PC-9 (cell line): Measurements from ENCODE around the gene FNDC3B. TPM values are rescaled to one million over a fixed set of nuclear protein-coding genes. Genes with fewer than 3 reads are reported as not detected.

Experiments used
- BruUV-seq: library from RNA; stranded (reverse); fragments of 400-500 nt; replicated peaks from 2 replicates; lab custom pipeline; 2021; lab: Mats Ljungman, UMichigan
- CTCF ChIA-PET: fragments of 300-600 bp; sonication (Branson Sonifier 250); formaldehyde crosslinking; loops from one replicate; lab custom pipeline; 2022; ENCODE audit warnings: antibody characterized with exemption; lab: Charles Lee
- POLR2A ChIA-PET: fragments of 300-600 bp; sonication (Branson Sonifier 250); formaldehyde crosslinking; loops from one replicate; lab custom pipeline; 2022; ENCODE audit warnings: antibody characterized with exemption; ENCODE audit not compliant: unreplicated experiment; lab: Charles Lee
- DNase-seq, 2 experiments: peaks; one replicate each; pipeline versions ENCODE4 v3.0.0 to v3.0.0-alpha.2; 2015 to 2022; ENCODE audit warnings: mixed read lengths in 1 of 2
- H2AFZ ChIP-seq: fragments of 200-600 bp; sonication (generic); 2 replicates; pipeline ENCODE4 v1.8.1; 2017; ENCODE audit warnings: antibody characterized with exemption
- H3F3A ChIP-seq: fragments of 200-600 bp; sonication (generic); 2 replicates; pipeline ENCODE4 v1.8.1; 2017; ENCODE audit warnings: antibody characterized with exemption, mild to moderate bottlenecking, low read depth; ENCODE audit not compliant: insufficient read depth
- H3K27ac ChIP-seq: fragments of 200-600 bp; sonication (generic); 2 replicates; pipeline ENCODE4 v1.6.1; 2016; ENCODE audit warnings: mixed run types
- H3K27me3 ChIP-seq: fragments of 200-600 bp; sonication (generic); 2 replicates; pipeline ENCODE4 v1.6.1; 2016; ENCODE audit warnings: low read depth, mixed run types; ENCODE audit not compliant: insufficient read depth
- H3K36me3 ChIP-seq: fragments of 200-600 bp; sonication (generic); 2 replicates; pipeline ENCODE4 v1.6.1; 2016; ENCODE audit warnings: low read depth, mixed run types
- H3K4me1 ChIP-seq: fragments of 200-600 bp; sonication (generic); replicated peaks from 2 replicates; pipeline ENCODE4 v1.6.1; 2016; ENCODE audit warnings: mixed run types; ENCODE audit not compliant: insufficient read depth
- H3K4me2 ChIP-seq: fragments of 200-600 bp; sonication (generic); 2 replicates; pipeline ENCODE4 v1.6.1; 2017; ENCODE audit warnings: mixed run types
- H3K4me3 ChIP-seq: fragments of 200-600 bp; sonication (generic); 2 replicates; pipeline ENCODE4 v1.6.1; 2016; ENCODE audit warnings: mixed run types
- H3K79me2 ChIP-seq: fragments of 200-600 bp; sonication (generic); 2 replicates; pipeline ENCODE4 v1.6.1; 2017; ENCODE audit warnings: low read depth, mixed run types
- H3K9me2 ChIP-seq: fragments of 200-600 bp; sonication (generic); 2 replicates; pipeline ENCODE4 v1.8.1; 2017; ENCODE audit warnings: mild to moderate bottlenecking; ENCODE audit not compliant: insufficient read depth
- H3K9me3 ChIP-seq: fragments of 200-600 bp; sonication (generic); 2 replicates; pipeline ENCODE4 v1.8.1; 2016; ENCODE audit warnings: low read depth; ENCODE audit not compliant: insufficient read depth
- H4K20me1 ChIP-seq: fragments of 200-600 bp; sonication (generic); 2 replicates; pipeline ENCODE4 v1.8.1; 2017; ENCODE audit not compliant: insufficient read depth
- EZH2 ChIP-seq: fragments of 200-600 bp; sonication (generic); IDR thresholded peaks from 2 replicates; pipeline ENCODE4 v1.8.0; 2017; ENCODE audit warnings: antibody characterized with exemption, low read depth
- intact Hi-C: fragments of 100-400 bp; cut with micrococcal nuclease; formaldehyde crosslinking; loops from one replicate; pipeline ENCODE4 v1.10.0; 2022; ENCODE audit not compliant: unreplicated experiment
- total RNA-seq: library from RNA; stranded (reverse); gene quantifications from 2 replicates; pipeline ENCODE4 v1.2.3, GENCODE V29; 2021
- TF ChIP-seq, protein P1 (sequence below): fragments of 200-600 bp; sonication (generic); conservative IDR thresholded peaks from 2 replicates; pipeline ENCODE4 v1.6.1; 2017; ENCODE audit warnings: mixed run types, antibody characterized with exemption, mild to moderate bottlenecking, moderate library complexity

The FNDC3B gene
- total RNA-seq, 1 experiment from 2014 or later, result 106 TPM

- Histone ChIP-seq H3F3A (peaks cover 92% of the 10 kb centered on the region), H3K79me2 (peaks cover 97% of the 10 kb centered on the region), H3K4me2 (no peak overlapping the region), H3K27me3 (no peaks in the 10 kb centered on the region), H3K4me3 (no peak overlapping the region), H2AFZ (no peak overlapping the region), H4K20me1 (peaks cover 39% of the 10 kb centered on the region), H3K4me1 (peaks cover 39% of the 10 kb centered on the region), H3K9me3 (peaks cover 4% of the 10 kb centered on the region; the same call in 1 of the 2 replicates), H3K36me3 (peaks cover 93% of the 10 kb centered on the region), H3K27ac (peak overlapping the region; percentile 3; the same call in 1 of the 2 replicates), H3K9me2 (no peaks in the 10 kb centered on the region)
- no peak for TF ChIP-seq EZH2
- TF ChIP-seq, protein P1, sequence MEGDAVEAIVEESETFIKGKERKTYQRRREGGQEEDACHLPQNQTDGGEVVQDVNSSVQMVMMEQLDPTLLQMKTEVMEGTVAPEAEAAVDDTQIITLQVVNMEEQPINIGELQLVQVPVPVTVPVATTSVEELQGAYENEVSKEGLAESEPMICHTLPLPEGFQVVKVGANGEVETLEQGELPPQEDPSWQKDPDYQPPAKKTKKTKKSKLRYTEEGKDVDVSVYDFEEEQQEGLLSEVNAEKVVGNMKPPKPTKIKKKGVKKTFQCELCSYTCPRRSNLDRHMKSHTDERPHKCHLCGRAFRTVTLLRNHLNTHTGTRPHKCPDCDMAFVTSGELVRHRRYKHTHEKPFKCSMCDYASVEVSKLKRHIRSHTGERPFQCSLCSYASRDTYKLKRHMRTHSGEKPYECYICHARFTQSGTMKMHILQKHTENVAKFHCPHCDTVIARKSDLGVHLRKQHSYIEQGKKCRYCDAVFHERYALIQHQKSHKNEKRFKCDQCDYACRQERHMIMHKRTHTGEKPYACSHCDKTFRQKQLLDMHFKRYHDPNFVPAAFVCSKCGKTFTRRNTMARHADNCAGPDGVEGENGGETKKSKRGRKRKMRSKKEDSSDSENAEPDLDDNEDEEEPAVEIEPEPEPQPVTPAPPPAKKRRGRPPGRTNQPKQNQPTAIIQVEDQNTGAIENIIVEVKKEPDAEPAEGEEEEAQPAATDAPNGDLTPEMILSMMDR, result no peak
- no peak for DNase-seq
- ChIA-PET POLR2A (no interaction called here), CTCF (interaction anchor here (0.6 kb wide), 1 partner anchor 41 kb away, joined by 3 read pairs; no protein-coding TSS in a partner anchor)
- intact Hi-C loops, result no loop called here
- BruUV-seq, result no TSS peak
Measured at GRCh38 chr3:172121981-172122380, 82.6 kb downstream of the FNDC3B start.

GRCh38 chr3:172124271-172124670 lies 84.9 kb downstream of the FNDC3B start:
- Histone ChIP-seq H3K9me3 (peaks cover 4% of the 10 kb centered on the region; the same call in 1 of the 2 replicates), H3K4me1 (peaks cover 62% of the 10 kb centered on the region), H3K36me3 (peaks cover 85% of the 10 kb centered on the region), H4K20me1 (peaks cover 35% of the 10 kb centered on the region; the same call in 1 of the 2 replicates), H2AFZ (no peak overlapping the region), H3K4me3 (no peak overlapping the region), H3F3A (peaks cover 93% of the 10 kb centered on the region), H3K4me2 (no peak overlapping the region), H3K27me3 (no peaks in the 10 kb centered on the region), H3K79me2 (peaks cover 99% of the 10 kb centered on the region), H3K27ac (no peak overlapping the region), H3K9me2 (no peaks in the 10 kb centered on the region)
- intact Hi-C loops, result no loop called here
- ChIA-PET CTCF (no interaction called here), POLR2A (no interaction called here)
- no peak for DNase-seq
- TF ChIP-seq EZH2, result no peak
- TF ChIP-seq, protein P1, result no peak
- BruUV-seq, result no TSS peak

DNA sequence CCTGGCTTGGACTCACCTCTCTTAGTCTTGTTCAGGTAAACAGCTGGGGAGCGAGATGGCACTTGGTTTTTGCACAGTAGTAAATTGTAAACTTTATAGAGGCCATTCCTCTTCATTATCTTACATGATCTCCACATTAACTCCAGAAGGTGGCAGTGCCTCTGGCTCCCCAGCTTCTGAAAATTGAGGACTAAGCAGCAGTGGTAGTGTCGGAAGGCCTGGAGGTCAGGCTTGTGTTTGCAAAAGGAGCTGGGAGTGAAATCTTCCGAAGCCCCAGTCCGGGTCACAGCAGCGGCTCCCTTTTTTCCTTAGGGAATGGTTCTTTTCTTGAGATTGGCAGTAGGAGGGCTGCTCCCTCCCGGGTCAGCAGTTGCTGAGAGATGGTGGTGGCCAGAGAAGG lies 85.7 kb downstream of the FNDC3B start:
- H3K27ac ChIP-seq, result 0 out of 2 replicates have a peak overlapping the region, but pooled peaks have one; percentile 2
- H3K4me1 ChIP-seq, result peaks cover 68% of the 10 kb centered on the region
- peaks cover 93% of the 10 kb centered on the region for H3F3A ChIP-seq
- POLR2A ChIA-PET, result interaction anchor here (0.6 kb wide), 2 partner anchors 92 to 224 kb away, joined by 3 read pairs; no protein-coding TSS in a partner anchor
- TF ChIP-seq, protein P1, result no peak
- no peak for TF ChIP-seq EZH2
- H3K4me2 ChIP-seq, result 0 out of 2 replicates have a peak overlapping the region, but pooled peaks have one; percentile 34
- no TSS peak for BruUV-seq
- intact Hi-C loops, result no loop called here
- peaks cover 78% of the 10 kb centered on the region for H3K36me3 ChIP-seq
- peaks cover 4% of the 10 kb centered on the region; the same call in 1 of the 2 replicates for H3K9me3 ChIP-seq
- no peaks in the 10 kb centered on the region for H3K27me3 ChIP-seq
- no peak overlapping the region for H2AFZ ChIP-seq
- no peaks in the 10 kb centered on the region for H3K9me2 ChIP-seq
- no peak overlapping the region for H3K4me3 ChIP-seq
- no peak for DNase-seq
- H3K79me2 ChIP-seq, result peaks cover 93% of the 10 kb centered on the region
- CTCF ChIA-PET, result no interaction called here
- H4K20me1 ChIP-seq, result peaks cover 32% of the 10 kb centered on the region; the same call in 1 of the 2 replicates
